ENCODE data around the gene NOPCHAP1.
"Not testable (repeated sequence)": the region's sequence is repeated elsewhere in the genome, so short reads cannot be mapped to it uniquely, and the experiment has no call there.

NOPCHAP1 gene

GRCh38 chr12:104966677-104967076 is 19.4 kb upstream of the NOPCHAP1 start:
- DNase-seq = no peak

- DNase-seq = no peak
These were observed 16.8 kb upstream of the NOPCHAP1 start for GRCh38 chr12:104969343-104969742.

GRCh38 chr12:104971306-104971705 is 14.8 kb upstream of the NOPCHAP1 start:
- DNase-seq = peak; percentile 28

GRCh38 chr12:104973250-104973649 is 12.9 kb upstream of the NOPCHAP1 start:
- no peak for DNase-seq

GRCh38 chr12:104974626-104975290 is 11.4 kb upstream of the NOPCHAP1 start:
- peak; percentile 45 for DNase-seq

GRCh38 chr12:104975587-104976343 is 10.4 kb upstream of the NOPCHAP1 start:
- DNase-seq = peak; percentile 64

GRCh38 chr12:104976703-104977102 is 9.4 kb upstream of the NOPCHAP1 start:
- DNase-seq = no peak

GRCh38 chr12:104977688-104978087 is 8.4 kb upstream of the NOPCHAP1 start:
- DNase-seq = not testable (repeated sequence)

GRCh38 chr12:104985206-104985605 is 910 bp upstream of the NOPCHAP1 start:
- no peak for DNase-seq

GRCh38 chr12:104990950-104991349 is 4.8 kb downstream of the NOPCHAP1 start:
- no peak for DNase-seq

GRCh38 chr12:104991565-104992128 is 5.5 kb downstream of the NOPCHAP1 start:
- DNase-seq = no peak

GRCh38 chr12:104994336-104994735 is 8.2 kb downstream of the NOPCHAP1 start:
- no peak for DNase-seq

- no peak for DNase-seq
These were observed 11.4 kb downstream of the NOPCHAP1 start for GRCh38 chr12:104997541-104997940.

- no peak for DNase-seq
These were observed 12.6 kb downstream of the NOPCHAP1 start for GRCh38 chr12:104998423-104999346.

- no peak for DNase-seq
These were observed 13.2 kb downstream of the NOPCHAP1 start for GRCh38 chr12:104999347-104999685.

GRCh38 chr12:105001476-105001875 is 15.4 kb downstream of the NOPCHAP1 start:
- DNase-seq = no peak

- no peak for DNase-seq
These were observed 27.8 kb downstream of the NOPCHAP1 start for GRCh38 chr12:105013892-105014291.

- no peak for DNase-seq
These were observed 28.5 kb downstream of the NOPCHAP1 start for GRCh38 chr12:105014603-105015002.

- DNase-seq = no peak
These were observed 29.4 kb downstream of the NOPCHAP1 start for GRCh38 chr12:105015543-105015942.

GRCh38 chr12:105018012-105018411 is 31.9 kb downstream of the NOPCHAP1 start:
- DNase-seq = no peak

GRCh38 chr12:105018776-105019175 is 32.7 kb downstream of the NOPCHAP1 start:
- no peak for DNase-seq

- DNase-seq = no peak
These were observed 34.3 kb downstream of the NOPCHAP1 start for GRCh38 chr12:105020241-105020962.

All from NCI-H226 (cell line).